Activated CD4-positive, alpha-beta T cell treated with anti-CD3 and anti-CD28 coated beads for 24 hours (primary cell): ENCODE data around the gene FRYL.
"Not testable (repeated sequence)": the region's sequence is repeated elsewhere in the genome, so short reads cannot be mapped to it uniquely, and the experiment has no call there.

Experiments used
- DNase-seq, 2 donors: peaks; one replicate each; pipeline ENCODE4 v3.0.0-alpha.2; 2020; ENCODE audit warnings: low read depth in 2 of 2

FRYL gene

DNA sequence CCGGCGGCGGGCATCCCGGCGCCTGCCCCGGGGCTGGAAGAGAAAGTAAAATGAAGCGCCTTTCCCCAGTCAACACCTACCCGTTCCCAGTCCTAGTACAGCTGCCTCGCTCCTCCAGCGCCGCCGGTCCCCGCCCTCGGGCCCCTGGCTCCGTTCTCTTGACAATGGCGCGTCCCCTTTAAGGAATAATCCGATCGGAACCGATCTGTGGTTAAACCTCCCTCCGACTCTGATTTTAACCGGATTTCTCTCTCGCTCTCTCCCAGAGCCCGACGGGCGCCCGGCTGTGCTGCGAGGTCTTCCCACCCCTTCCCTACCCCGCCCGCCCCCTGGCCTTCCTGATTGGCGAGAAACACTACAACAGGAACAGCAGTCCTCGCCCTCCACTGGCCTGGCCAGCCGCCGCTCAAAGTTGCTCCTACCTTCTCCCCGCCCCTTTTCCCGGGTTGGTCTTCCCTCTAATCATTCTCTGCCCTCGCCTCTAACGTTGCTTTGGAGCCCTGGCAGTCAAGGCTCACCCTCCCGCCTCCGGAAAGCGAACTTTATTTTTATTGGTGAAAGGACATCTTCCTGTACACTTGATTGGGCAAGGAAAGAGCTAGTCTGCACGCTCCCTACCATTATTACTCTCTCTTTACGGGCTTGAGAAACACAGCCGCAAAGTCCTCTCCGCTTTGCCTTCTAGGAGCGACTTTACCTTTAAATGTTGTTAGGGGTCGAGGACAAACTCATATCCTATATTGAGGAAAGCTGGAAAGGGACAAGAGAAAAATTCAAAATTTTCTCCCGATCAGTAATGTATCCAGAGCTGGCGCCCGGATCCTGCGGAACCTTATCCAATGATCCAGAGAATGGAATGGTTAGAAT, at the start of gene FRYL:
Gene FRYL, minus strand, starts transcription at position 282 of the 867 bp plus-strand sequence. CDS start 145,869 bp downstream, outside the sequence.
- DNase-seq = peak; percentile 96 to 98

DNA sequence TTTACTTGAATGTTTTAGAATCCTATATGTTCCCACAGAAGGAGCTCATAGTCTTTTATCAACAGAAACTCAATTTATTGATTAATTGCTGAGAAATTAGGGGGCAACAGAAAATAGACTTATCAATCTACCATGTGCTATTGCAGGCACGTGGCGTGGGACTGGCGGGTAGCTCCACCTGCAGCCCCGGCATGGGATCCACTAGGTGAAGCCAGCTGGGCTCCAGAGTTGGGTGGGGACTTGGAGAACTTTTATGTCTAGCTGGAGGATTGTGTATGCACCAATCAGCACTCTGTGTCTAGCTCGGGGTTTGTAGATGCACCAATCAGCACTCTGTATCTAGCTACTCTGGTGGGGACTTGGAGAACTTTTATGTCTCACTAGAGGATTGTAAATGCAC, 47.5 kb upstream of the FRYL start:
- no peak for DNase-seq

GRCh38 chr4:48821431-48821830, 41.4 kb upstream of the FRYL start:
- DNase-seq = not testable (repeated sequence)

- no peak for DNase-seq
These were observed 36.9 kb upstream of the FRYL start for GRCh38 chr4:48816971-48817370.

DNA sequence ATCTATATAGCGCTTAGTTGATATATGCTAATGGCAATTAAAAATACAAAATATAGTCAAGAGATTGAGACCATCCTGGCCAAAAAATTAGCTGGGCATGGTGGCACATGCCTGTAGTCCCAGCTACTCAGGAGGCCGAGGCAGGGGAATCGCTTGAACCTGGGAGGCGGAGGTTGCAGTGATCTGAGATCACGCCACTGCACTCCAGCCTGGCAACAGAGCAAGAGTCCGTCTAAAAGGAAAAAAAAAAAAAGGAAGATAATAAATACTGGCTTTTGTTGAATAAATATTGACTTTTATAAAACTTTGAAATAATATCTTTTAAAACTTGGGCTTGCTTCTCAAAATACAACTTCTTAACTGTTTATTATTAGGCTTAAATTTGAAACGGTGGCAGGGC, 36.2 kb upstream of the FRYL start:
- not testable (repeated sequence) for DNase-seq

- no peak for DNase-seq
These were observed 35.4 kb upstream of the FRYL start for GRCh38 chr4:48815483-48815882.

GRCh38 chr4:48813964-48814363, 33.9 kb upstream of the FRYL start:
- DNase-seq = no peak

- no peak for DNase-seq
These were observed 32.8 kb upstream of the FRYL start for GRCh38 chr4:48812866-48813265.

DNA sequence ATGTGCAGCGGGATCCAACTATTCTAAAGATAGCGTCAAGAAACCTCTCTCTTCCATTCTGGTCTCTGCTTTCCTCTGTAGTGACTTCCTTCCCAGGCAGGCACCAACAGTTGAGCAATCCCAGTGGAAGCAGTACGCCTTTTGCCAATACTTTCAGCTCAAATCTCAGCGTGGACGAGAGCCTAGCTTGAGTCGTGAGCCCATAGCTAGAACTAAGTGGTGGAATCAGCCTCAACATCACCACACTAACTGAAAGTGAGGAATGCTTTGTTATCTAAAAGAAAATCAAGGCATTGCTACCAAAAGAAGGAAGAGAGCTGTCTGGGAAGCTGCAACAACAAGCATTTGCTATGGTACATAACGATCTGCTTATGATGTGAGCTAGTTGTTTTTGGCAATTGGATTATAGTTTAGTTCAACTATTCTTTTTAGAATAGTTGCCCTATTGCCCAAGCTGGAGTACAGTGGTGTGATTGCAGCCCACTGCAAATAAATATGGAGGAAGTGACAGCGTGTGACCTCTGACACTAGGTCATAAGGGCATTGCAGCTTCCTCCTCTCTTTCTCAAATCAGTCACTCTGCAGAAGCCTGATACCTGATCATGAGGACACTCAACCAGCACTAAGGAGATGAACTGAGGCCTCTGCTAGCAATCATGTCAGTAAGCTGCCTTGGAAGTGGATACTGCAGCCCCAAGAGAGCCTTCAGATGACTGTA, 24.7 kb upstream of the FRYL start:
- DNase-seq = no peak

GRCh38 chr4:48801016-48801715, 21.1 kb upstream of the FRYL start:
- no peak for DNase-seq

- DNase-seq = not testable (repeated sequence)
These were observed 20.1 kb upstream of the FRYL start for GRCh38 chr4:48800155-48800554.

DNA sequence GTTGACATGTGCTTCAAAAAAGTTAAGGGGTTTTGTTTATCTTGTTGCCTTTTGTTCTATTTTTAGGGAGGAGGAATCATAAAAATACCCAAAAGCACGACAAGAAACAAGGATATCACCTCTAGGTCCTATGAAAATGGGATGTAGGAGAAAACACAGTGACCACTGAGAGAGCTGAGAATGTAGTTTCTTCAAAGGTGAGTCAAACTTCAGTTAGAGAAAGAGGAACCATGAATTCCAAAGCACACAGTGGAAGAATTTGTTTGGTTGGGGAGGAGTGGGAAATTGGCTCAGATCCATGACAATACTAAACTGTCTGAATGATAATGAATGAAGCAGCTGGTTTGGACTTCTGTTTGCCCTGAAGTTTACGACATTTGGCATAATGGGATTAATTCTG, 19.1 kb upstream of the FRYL start:
- no peak for DNase-seq

DNA sequence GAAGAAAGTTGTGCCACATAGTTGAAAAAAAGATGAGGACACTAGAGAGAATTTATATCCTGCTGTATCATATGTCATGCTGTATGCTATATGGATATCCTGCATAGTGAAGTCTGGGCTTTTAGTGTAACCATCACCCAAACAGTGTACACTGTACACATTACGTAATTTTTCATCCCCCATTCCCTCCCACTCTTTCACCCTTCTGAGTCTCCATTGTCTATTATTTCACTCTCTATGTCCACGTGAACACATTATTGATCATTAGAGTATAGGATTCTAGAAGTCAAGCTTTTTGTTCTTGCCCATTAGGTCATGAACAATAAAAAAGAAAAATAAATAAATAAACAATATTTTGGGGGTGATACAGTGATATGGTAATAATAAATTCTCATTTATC, 18.0 kb upstream of the FRYL start:
- DNase-seq = no peak

GRCh38 chr4:48796927-48797679, 17.0 kb upstream of the FRYL start:
- no peak for DNase-seq

GRCh38 chr4:48796191-48796926, 16.3 kb upstream of the FRYL start:
- no peak for DNase-seq

- DNase-seq = no peak
These were observed 15.0 kb upstream of the FRYL start for GRCh38 chr4:48795108-48795507.

- DNase-seq = peak in 1 of 2 donors; percentile 3
These were observed 12.4 kb upstream of the FRYL start for GRCh38 chr4:48792348-48793006.

DNA sequence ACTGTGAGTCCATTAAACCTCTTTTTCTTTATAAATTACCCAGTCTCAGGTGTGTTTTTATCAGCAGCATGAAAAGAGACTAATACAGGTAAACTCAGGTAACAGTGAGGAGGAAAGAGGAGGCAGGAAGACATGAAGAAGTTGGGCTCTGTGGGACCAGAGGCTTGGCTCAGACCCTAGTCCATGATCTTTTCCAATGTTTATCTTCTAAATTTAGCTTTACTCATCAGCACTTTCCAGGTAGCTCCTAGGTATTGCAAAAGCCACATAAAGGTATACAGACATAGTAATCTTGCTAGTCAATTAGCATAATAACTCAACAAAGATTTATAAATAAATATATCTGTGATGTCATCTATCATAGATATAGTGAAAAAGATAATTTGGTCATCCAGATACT, 11.2 kb upstream of the FRYL start:
- DNase-seq = no peak

GRCh38 chr4:48790561-48790960, 10.5 kb upstream of the FRYL start:
- DNase-seq = no peak

GRCh38 chr4:48787056-48787455, 7.0 kb upstream of the FRYL start:
- no peak for DNase-seq
